Mesodermal cell (in vitro differentiated cells): Measurements from ENCODE around the gene DNMT1.

ENCODE experiments used
- H3K27ac ChIP-seq: 2 replicates; pipeline ENCODE4 v1.7.0; 2013; ENCODE audit warnings: mild to moderate bottlenecking, low read depth, low read length, moderate library complexity; ENCODE audit not compliant: severe bottlenecking
- H3K36me3 ChIP-seq: 2 replicates; pipeline ENCODE4 v1.7.1; 2013; ENCODE audit warnings: mild to moderate bottlenecking, low read length, moderate library complexity; ENCODE audit not compliant: control insufficient read depth, insufficient read depth
- H3K4me1 ChIP-seq: one replicate; pipeline ENCODE4 v1.7.1; 2013; ENCODE audit warnings: mild to moderate bottlenecking, low read length; ENCODE audit not compliant: insufficient read depth, control insufficient read depth, poor library complexity, severe bottlenecking
- H3K4me3 ChIP-seq: 2 replicates; pipeline ENCODE4 v1.7.0; 2013; ENCODE audit warnings: low read length, control low read depth, mild to moderate bottlenecking; ENCODE audit not compliant: insufficient read depth, poor library complexity, severe bottlenecking; ENCODE audit errors: extremely low read depth
- H3K9me3 ChIP-seq: 2 replicates; pipeline ENCODE4 v1.7.1; 2013; ENCODE audit warnings: mild to moderate bottlenecking, low read length, moderate library complexity; ENCODE audit not compliant: control insufficient read depth
- WGBS, 2 experiments: methylation state at CpG; one replicate each; pipeline ENCODE4 v1.1.5; 2013; ENCODE audit warnings: missing lambda C conversion rate in 2 of 2; ENCODE audit not compliant: insufficient coverage in 2 of 2; 5-methylcytosine and 5-hydroxymethylcytosine counted together

Gene DNMT1

DNA sequence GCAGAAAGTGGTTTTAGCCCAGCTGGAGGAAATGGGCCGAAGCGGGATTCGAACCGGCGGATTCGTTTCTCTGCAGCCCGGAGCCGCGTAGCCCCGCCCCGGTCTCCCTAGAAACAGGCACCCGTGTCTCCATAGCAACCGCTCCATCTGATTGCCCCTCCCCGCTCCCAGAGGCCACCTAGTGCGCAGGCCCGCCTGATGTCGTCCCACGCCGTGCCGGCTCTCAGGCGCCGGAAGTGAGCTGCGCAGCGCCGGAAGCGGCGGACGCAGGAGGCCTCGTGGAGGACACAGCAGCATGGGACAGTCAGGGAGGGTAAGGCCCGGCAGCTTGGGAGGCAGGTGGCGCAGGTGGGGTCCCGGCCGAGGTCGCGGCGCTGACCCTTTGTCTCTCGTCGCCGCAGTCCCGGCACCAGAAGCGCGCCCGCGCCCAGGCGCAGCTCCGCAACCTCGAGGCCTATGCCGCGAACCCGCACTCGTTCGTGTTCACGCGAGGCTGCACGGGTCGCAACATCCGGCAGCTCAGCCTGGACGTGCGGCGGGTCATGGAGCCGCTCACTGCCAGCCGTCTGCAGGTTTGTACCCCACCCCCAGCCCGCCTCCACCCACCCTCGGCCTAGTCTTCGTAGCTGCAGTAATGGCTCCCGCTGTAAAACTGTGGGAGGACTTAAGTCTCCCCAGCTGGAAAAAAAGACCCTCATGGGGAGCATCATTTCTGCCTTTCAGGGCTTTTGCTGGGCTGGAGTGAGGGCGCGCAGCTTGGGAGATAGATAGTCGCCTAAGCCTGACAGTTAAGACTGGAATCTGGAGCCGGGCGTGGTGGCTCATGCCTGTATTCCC is 88.4 kb downstream of the DNMT1 start, which contains the start of gene PPAN:
Gene PPAN, plus strand, starts transcription at position 263 of the 837 bp plus-strand sequence. Its CDS starts 33 bp downstream, at position 296.
- Histone ChIP-seq H3K27ac (peak within 1 kb of the TSS; percentile 75), H3K4me1 (peaks cover 2% of the 10 kb centered on the region), H3K4me3 (peak within 1 kb of the TSS; percentile 79), H3K36me3 (peaks cover 44% of the 10 kb centered on the region), H3K9me3 (no peaks in the 10 kb centered on the region)
- 0 to 2% methylated on average over 64 to 65 of the region's 71 CpGs for WGBS, 2 experiments

DNA sequence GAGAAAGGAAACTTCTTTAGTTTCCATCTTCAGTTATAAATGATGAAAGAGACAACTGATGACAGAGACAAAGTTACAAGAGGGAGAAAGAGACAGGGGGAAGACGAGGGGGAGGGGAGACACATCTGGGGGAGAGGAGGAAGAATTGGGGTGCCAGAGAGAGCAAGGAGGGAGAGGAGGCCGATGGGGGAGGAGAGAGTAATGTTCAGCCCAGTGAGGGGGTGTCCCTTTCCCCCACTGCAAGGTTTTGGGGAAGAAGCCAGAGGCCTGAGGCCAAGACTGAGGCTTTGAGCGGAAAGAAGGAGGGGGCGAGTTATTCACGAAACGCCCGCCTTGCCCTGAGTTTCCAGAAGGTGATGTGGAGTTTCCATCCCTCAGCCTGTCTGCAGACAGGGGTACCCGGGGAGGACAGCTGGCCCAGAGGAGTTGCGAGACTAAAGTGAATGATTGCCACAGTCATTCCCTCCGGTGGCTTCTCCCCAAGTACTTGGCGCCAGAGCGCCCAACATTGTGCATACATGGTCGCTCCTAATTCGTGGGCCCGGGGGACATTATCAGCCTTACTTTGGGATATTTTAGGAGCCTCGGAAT is 89.1 kb downstream of the DNMT1 start:
- peaks cover 37% of the 10 kb centered on the region for H3K36me3 ChIP-seq
- peak overlapping the region; percentile 79 for H3K4me3 ChIP-seq
- whole genome bisulfite sequencing, 2 experiments: 64 to 67% methylated on average over 16 of the region's 16 CpGs
- H3K4me1 ChIP-seq: peaks cover 2% of the 10 kb centered on the region
- H3K27ac ChIP-seq: no peak overlapping the region
- no peaks in the 10 kb centered on the region for H3K9me3 ChIP-seq

DNA sequence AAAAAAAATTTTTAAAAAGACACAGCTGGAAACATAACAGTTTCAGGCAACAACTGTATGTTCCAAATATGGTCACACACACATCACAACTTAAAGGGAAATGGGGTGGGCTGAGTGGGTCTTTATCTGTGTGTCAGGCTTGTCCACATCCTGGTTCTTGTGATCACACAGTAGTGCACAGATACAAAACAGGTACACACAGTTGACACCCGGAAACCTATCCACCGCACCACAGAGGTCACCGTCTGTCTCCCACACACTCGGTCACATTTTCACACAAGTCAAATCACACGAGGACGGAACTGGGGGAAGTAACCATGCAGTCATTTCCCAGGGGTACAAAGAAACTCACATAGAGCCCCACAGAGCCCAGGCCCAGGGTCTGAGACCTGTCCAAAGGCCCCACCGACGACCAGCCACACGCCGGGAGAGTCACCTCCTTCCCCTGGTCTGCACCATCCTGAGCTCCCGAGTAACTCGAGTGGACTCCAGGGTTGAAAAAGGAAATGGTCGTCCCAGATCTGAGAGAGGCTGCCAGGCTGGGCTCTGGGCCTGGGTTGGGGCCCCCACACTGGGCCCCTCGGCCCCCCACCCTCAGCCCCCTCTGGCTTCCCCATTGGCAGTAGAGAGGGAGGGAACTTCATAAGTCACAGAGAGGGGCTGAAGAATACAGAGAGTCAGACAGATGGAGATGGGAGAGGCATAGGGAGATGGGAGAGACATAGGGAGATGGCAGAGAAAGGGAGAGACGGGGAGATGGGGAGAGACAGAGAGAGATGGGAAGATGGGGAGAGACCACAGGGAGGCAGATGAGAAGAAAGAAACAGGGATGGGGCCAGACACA is 89.9 kb downstream of the DNMT1 start:
- no peaks in the 10 kb centered on the region for H3K9me3 ChIP-seq
- H3K4me3 ChIP-seq: no peak overlapping the region
- H3K27ac ChIP-seq: no peak overlapping the region
- 81 to 87% methylated on average over 12 to 15 of the region's 15 CpGs for WGBS, 2 experiments
- H3K4me1 ChIP-seq: peaks cover 2% of the 10 kb centered on the region
- H3K36me3 ChIP-seq: peaks cover 30% of the 10 kb centered on the region

DNA sequence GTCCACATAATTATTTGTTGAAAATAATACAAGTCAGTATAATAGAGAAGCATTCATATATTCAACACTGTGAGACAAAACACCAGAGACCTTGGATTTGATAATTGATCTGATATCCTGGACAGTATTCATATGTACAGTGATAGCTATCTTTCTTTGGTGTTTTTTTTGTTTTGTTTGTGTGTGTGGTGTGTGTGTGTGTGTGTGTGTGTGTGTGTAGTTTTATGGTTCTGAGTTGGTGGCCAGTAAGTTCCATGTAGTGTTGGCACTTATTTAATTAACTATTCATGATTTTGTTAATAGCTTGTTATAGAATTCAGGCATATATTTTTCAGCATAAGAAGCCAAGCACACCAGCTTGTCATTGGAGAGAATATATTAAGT is 90.6 kb downstream of the DNMT1 start:
- H3K36me3 ChIP-seq: peaks cover 22% of the 10 kb centered on the region
- peaks cover 2% of the 10 kb centered on the region for H3K4me1 ChIP-seq
- H3K27ac ChIP-seq: no peak overlapping the region
- no peak overlapping the region for H3K4me3 ChIP-seq
- no peaks in the 10 kb centered on the region for H3K9me3 ChIP-seq

DNA sequence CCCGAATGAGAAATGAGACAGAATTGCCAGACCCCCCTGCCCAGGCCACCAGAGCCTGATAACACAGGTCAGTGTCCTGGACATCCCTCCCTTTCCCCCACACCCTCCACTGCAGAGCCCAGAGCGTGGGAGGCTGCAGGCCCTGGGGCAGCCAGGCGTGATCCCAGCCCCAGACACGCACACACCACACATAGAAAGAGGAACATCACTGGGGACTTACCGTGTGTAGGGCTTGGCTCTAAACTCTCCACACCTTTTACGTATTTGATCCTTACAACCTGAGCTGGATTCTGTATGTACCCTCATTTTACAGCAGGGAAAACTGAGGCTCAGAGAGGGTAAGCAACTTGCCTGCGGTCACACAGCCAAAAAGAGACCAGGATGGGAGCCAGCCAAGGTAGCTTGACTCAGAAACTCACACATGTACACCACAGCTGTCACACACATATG is 91.9 kb downstream of the DNMT1 start:
- peaks cover 2% of the 10 kb centered on the region for H3K4me1 ChIP-seq
- H3K9me3 ChIP-seq: no peaks in the 10 kb centered on the region
- H3K4me3 ChIP-seq: no peak overlapping the region
- H3K36me3 ChIP-seq: peaks cover 9% of the 10 kb centered on the region
- WGBS, 2 experiments: 83 to 88% methylated on average over 6 to 7 of the region's 7 CpGs
- H3K27ac ChIP-seq: peak overlapping the region; percentile 53

DNA sequence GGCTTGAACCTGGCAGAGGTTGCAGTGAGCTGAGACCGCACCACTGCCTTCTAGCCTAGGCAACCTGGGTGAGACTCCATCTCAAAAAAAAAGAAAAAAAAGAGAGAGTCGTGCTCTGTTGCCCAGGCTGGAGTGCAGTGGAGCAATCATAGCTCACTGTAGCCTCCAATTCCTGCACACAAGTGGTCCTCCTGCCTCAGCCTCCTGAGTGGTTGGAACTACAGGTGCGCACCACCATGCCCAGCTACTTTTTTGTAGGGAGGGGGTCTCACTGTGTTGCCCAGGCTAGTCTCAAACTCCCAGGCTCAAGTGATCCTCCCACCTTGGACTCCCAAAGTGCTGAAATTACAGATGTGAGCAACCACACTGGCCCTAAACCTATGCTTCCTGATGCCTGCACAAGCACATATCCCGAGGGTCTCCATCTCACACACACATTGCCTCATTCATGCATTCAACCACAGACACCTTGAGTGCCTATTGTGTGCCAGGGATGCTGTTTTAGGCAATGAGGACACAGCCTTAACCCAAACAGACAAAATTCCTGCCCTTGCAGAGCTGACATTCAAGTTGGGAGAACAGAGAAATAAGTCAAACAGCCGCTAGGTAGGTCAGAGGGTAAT is 94.5 kb downstream of the DNMT1 start:
- H3K9me3 ChIP-seq: peaks cover 6% of the 10 kb centered on the region
- no peak overlapping the region for H3K27ac ChIP-seq
- H3K36me3 ChIP-seq: no peaks in the 10 kb centered on the region
- H3K4me3 ChIP-seq: no peak overlapping the region
- H3K4me1 ChIP-seq: no peaks in the 10 kb centered on the region
- WGBS, 2 experiments: 84 to 95% methylated on average over 4 to 5 of the region's 5 CpGs

DNA sequence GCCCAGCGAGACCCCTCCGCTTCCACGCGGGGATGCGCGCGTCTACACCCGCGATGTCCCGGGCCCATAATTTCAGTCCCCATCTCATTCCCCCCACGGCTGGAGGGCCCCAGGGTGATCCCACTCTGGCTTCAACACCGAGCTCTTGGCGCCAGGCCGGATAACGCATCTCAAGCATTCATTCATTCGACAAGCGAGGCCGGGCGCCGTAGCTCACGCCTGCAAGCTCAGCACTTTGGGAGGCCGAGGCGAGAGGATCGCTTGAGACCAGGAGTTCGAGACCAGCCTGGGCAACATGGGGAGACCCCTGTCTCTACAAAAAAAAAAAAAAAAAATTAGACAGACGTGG is 98.2 kb downstream of the DNMT1 start:
- Histone ChIP-seq H3K4me3 (peak overlapping the region; percentile 25), H3K4me1 (no peaks in the 10 kb centered on the region), H3K9me3 (peaks cover 6% of the 10 kb centered on the region), H3K27ac (no peak overlapping the region), H3K36me3 (no peaks in the 10 kb centered on the region)
- 67 to 80% methylated on average over 18 to 19 of the region's 26 CpGs for WGBS, 2 experiments

DNA sequence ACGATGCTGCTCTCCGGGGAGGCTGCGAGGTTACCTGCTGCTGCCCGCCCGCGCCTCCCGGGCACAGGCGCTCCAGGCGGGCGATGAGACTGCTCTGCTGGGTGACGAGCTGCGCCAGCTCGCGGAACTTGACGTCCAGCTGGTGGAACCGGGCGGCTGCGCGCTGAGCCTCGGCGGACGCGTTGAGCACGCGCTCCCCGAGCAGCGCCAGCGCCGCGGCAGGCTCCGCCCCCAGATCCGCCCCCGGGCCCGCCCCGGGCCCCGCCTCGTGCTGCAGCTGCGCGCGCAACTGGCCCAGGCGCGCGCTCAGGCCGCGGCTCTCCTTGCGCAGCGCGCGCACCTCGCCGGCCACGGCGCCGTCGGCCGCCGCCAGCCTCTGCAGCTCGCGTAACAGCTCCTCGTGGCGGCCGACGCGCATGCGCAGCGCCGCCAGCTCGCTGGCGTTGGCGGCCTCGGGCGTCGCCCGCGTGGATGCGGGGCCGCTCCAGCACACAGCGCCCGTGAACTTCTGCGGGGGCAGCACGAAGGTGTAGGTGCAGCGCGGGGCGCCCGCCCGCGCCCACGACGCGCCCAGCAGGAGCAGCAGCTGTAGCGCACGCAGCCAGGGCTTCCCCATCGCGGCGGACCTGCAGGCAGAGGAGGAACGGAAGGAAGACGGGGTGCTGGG is 98.7 kb downstream of the DNMT1 start:
- Histone ChIP-seq H3K36me3 (no peaks in the 10 kb centered on the region), H3K4me1 (no peaks in the 10 kb centered on the region), H3K9me3 (peaks cover 6% of the 10 kb centered on the region), H3K27ac (no peak overlapping the region), H3K4me3 (peak overlapping the region; percentile 25)
- 8% methylated on average over 69 to 79 of the region's 97 CpGs for WGBS, 2 experiments

DNA sequence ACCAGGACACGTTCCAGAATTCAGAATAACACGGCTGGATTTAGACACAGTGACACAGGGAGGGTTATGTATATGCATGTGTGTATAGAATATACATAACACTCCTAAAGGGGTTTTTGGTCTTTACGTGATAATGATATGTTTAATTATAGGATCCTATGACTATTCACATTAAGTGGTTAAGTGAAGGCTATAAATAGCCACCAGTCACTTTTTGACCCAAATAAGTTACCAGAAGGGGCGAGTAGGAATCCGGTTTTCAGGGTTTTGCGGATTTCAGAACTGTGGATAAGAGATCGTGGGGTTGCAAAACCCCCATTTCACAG is 99.2 kb downstream of the DNMT1 start:
- 41 to 61% methylated on average over 2 to 4 of the region's 7 CpGs for WGBS, 2 experiments
- Histone ChIP-seq H3K9me3 (peaks cover 6% of the 10 kb centered on the region), H3K4me1 (no peaks in the 10 kb centered on the region), H3K27ac (no peak overlapping the region), H3K36me3 (no peaks in the 10 kb centered on the region), H3K4me3 (no peak overlapping the region)
